NCI-H460 (cell line): ENCODE data around the gene DLK1. TPM values are rescaled to one million over a fixed set of nuclear protein-coding genes. Genes with fewer than 3 reads are reported as not detected.

Source experiments
- DNase-seq: peaks from one replicate; pipeline ENCODE4 v3.0.0-alpha.2; 2016; ENCODE audit warnings: low read depth; ENCODE audit errors: extremely low read depth
- polyA plus RNA-seq: library from polyadenylated mRNA; depleted of rRNA; stranded (reverse); fragments of >200 nt; gene quantifications from 2 replicates; pipeline ENCODE4 v1.2.3, GENCODE V29; 2014; cell fraction: nucleus; rRNA removed
- total RNA-seq: library from RNA; depleted of rRNA; stranded (reverse); fragments of >200 nt; shearing (Covaris generic); gene quantifications from 2 replicates; pipeline ENCODE4 v1.2.3, GENCODE V29; 2014; rRNA removed

The DLK1 gene
- total RNA-seq: not detected in 2 replicates
- polyA plus RNA-seq: not detected in 2 replicates

- no peak for DNase-seq
Observed at GRCh38 chr14:100726550-100727085, at the start of gene DLK1. TSS of gene DLK1 (plus strand) at chr14:100726892. CDS start at chr14:100727069, 177 bp downstream.

- no peak for DNase-seq
Observed at GRCh38 chr14:100677152-100677551, 49.5 kb upstream of the DLK1 start.

GRCh38 chr14:100677554-100678468 is 48.9 kb upstream of the DLK1 start:
- DNase-seq: no peak

GRCh38 chr14:100678469-100678828 is 48.2 kb upstream of the DLK1 start:
- DNase-seq: no peak

GRCh38 chr14:100679153-100679552 is 47.5 kb upstream of the DLK1 start:
- no peak for DNase-seq

- no peak for DNase-seq
Observed at GRCh38 chr14:100679707-100680438, 46.8 kb upstream of the DLK1 start.

DNA sequence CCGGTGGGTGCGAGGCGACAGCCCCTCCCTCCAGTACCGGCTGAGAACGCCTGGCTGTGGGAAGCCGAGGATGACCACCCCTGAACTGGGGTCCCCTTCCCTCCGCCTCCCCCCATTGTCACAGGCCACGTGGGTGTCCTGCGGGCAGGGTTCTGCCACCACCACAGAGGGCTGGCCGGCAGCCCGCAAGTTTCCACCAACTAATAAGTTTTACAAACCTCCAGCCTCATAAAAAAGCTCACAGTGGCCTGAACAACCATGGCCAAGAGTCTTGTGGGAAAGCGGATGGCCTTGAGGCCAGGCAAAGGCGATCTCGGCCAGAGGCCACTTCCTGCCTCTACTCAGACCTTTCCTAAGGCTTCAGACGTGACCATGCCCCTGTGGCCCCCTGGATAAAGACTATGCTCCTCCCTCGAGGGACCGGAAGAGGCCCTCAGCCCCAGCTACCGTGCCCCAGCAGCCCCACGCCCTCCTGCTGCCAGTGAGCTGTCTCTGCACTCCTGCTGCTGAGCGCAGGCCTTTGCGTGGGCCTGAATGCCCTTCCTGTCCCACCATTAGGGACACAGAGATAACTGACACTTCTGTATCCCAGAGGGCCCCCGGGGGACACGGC is 46.1 kb upstream of the DLK1 start:
- DNase-seq: no peak

GRCh38 chr14:100681111-100681510 is 45.6 kb upstream of the DLK1 start:
- no peak for DNase-seq

- DNase-seq: no peak
Observed at GRCh38 chr14:100682749-100683148, 43.9 kb upstream of the DLK1 start.

DNA sequence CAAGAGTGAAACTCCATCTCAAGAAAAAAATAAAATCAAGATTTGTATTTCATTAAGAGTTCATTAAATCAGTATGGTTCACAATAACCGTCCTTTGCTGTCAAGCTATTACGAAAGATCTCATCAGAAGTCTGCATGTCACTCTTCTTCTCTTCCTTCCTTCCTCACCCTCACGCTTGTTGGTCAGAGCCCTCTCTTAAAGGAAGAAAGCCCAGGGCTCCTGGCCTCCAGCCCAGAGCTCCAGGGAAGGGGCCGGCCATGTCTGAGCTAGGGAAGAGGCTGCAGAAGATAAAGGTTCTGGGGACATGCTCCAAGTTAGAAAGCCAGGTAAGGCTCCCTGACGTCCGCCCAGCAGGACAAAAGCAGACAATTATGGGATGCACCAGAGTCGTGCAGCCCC is 43.1 kb upstream of the DLK1 start:
- DNase-seq: no peak

- no peak for DNase-seq
Observed at GRCh38 chr14:100684154-100684553, 42.5 kb upstream of the DLK1 start.

- no peak for DNase-seq
Observed at GRCh38 chr14:100684961-100685360, 41.7 kb upstream of the DLK1 start.

DNA sequence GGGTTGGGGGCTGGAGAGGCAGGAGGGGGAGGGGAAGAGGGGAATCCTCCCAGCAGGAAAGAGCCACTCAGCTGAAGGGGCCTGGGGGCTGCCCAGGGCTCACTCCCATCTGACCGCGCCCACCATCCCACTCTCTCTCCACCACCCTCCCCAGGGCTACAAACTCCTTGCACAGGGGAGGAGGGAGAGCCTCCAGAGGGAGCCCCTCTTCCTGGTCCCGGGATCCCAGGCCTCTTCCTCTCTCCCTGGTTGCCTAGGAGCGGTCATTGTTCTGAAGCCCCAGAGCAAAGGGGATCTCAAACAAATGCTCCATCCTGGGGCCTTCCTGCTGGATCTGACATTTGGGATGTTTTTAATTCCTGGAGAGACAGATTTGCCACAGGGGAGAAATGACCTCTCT is 39.8 kb upstream of the DLK1 start:
- DNase-seq: no peak

DNA sequence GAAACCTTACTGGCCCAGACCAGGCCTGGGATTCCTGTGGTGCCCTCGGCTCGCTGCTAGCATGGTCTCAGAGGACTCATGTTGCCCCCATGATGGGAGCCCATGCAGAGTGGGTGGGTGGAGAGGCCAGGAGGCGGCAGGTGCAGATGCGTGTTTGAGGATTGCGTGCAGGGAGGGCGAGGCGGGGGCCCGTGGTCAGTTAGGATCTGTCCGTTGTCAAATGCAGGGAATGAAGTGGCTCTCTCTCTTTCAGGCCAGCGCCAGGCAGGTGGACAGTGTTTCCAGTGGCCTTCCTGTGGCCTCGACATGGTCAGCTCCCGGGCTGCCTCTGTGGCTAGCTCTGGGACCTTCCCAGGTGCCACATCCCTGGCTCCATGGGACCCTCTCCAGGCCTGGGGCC is 39.3 kb upstream of the DLK1 start:
- DNase-seq: no peak

DNA sequence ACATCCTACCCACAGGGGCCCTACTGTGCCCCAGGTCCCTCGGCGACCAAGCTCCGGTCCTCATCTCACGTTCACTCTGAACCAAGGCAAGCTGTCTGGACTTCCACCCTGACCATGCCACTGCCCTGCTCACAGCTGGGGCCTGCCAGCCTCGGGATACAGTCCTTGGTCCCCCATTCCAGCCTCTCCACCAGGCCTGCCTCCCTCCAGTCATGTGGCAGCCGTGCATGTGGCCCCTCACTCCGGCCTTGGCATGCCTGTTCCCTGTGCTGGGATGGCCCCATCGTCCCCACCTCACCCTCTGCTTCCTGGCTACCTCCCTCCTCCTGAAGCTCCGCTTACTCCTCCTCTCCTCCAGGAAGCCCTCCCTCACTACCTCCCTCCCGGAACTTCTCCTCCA is 38.6 kb upstream of the DLK1 start:
- no peak for DNase-seq

- peak; percentile 24 for DNase-seq
Observed at GRCh38 chr14:100688598-100689461, 37.9 kb upstream of the DLK1 start.

DNA sequence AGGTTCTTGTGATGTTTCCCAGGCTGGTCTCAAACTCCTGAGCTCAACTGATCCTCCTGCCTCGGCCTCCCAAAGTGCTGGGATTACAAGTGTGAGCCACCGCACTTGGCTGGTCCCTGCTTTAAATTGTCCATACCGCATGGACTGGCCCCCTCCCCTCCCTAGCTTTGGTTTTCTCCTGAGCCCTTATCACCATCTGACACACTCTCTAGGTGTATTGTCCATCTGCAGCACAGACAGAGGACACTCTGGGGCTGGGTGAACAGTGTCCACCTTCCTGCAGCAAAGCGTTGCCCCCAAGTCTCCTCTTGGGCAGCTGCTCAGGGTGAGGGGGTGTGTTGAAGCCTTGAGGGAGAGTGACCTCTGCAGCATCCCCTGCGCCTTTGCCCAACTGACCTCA is 36.0 kb upstream of the DLK1 start:
- no peak for DNase-seq

DNA sequence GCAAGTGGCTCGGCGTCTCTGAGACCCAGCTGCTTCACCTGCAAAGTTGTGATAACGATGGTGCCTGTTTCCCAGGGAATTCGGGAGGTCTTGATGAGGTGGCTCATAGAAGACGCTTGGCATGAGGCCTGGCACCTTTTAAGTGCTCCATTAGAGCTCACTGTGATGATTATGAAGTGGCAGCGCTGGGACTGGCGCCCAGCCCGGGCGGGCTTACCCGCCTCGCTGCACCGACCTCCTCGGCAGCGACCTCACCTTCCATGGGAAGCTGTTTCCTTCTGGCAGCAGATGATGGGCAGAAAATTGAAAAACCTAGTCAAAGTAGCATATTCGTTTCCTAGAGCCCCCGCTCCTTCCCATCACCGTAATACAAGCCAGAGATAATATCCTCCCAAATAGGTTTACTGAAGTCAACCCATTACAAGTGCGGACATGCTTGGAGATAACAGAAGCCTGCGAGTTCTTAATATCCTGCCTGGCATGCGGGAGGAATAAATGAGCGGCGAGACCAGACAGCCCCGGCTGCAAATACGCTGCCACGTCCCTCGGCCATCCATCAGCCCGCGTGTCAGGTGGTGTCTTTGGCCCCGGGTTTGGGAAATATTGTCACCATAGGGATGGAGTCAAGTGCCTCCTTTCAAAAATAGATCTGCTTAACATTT is 35.2 kb upstream of the DLK1 start:
- DNase-seq: no peak

DNA sequence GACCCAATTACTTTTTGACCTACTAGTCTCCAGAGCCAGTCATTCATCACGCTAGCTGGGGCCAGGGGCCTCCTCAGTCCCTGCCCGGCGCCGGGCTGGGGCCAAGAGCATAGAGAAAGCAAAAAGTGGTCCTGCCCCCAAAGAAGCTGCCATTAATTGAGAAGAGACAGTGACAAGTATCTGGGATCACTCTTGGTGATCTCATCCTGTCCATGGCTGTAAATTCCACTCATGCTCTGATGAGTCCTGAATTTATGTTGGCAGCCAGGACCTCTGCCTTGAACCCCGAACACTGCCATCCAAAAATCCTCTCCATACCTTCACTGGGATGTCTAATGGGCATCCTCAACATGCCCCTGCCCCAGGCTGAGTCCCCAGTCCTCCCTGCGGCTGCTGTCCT is 34.4 kb upstream of the DLK1 start:
- DNase-seq: no peak
